Vagina (tissue), 2 donors: ENCODE measurements around the gene DOCK4.

ENCODE experiments used
- CTCF ChIP-seq, 3 experiments: fragments of 450-650 bp in 2 of 3; fragments of 200-600 bp in 1 of 3; sonication (generic) in 1 of 3; IDR thresholded peaks; one replicate each; pipeline ENCODE4 v1.5.1; 2017 to 2019; ENCODE audit warnings: antibody characterized with exemption in 3 of 3, mild to moderate bottlenecking in 2 of 3, moderate library complexity in 2 of 3
- POLR2AphosphoS5 ChIP-seq, 2 donors: sonication (generic); formaldehyde crosslinking; IDR thresholded peaks; one replicate each; pipeline ENCODE4 v1.9.0; 2017; ENCODE audit warnings: antibody characterized with exemption in 2 of 2, mild to moderate bottlenecking in 2 of 2, low read depth in 1 of 2; ENCODE audit not compliant: insufficient read depth in 1 of 2

GRCh38 chr7:112232212-112232978 lies 26.2 kb upstream of the DOCK4 start:
- TF ChIP-seq CTCF (IDR thresholded peaks at IDR 0.05) (no peak), POLR2AphosphoS5 (IDR thresholded peaks at IDR 0.05; ENCODE audit: insufficient read depth in 1 of 2, low read depth in 1 of 2) (no peak)
